ENCODE data around the gene NOS1AP.

The NOS1AP gene

DNA sequence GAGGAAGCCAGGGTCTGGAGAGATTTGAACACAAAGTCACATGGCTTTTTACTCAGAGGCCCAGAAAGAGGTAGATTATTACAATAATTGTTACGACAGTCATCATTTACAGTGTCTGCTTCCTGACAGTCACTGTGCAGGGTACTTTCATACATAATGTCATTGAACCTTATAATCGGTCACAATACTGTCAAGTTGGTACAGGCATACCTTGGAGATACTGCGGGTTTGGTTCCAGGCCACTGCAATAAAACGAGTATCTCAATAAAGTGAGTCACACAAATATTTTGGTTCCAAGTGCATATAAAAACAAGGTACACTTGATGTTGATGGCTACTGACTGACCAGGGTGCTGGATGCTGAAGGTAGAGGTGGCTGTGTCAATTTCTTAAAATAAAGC lies 112.6 kb downstream of the NOS1AP start:
- Histone ChIP-seq H3K27me3 (no peaks in the 10 kb centered on the region), H3K9me3 (no peaks in the 10 kb centered on the region), H3K27ac (no peak overlapping the region), H3K4me3 (no peak overlapping the region), H3K4me1 (peaks cover 0 to 3% (median 0%) of the 10 kb centered on the region in 4 donors), H3K36me3 (no peaks in the 10 kb centered on the region)
- TF ChIP-seq, protein P1, sequence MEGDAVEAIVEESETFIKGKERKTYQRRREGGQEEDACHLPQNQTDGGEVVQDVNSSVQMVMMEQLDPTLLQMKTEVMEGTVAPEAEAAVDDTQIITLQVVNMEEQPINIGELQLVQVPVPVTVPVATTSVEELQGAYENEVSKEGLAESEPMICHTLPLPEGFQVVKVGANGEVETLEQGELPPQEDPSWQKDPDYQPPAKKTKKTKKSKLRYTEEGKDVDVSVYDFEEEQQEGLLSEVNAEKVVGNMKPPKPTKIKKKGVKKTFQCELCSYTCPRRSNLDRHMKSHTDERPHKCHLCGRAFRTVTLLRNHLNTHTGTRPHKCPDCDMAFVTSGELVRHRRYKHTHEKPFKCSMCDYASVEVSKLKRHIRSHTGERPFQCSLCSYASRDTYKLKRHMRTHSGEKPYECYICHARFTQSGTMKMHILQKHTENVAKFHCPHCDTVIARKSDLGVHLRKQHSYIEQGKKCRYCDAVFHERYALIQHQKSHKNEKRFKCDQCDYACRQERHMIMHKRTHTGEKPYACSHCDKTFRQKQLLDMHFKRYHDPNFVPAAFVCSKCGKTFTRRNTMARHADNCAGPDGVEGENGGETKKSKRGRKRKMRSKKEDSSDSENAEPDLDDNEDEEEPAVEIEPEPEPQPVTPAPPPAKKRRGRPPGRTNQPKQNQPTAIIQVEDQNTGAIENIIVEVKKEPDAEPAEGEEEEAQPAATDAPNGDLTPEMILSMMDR (IDR thresholded peaks at IDR 0.05): no peak
- DNase-seq: no peak
- intact Hi-C loops (cut with DNase I; ENCODE audit: low total_unique reads): no loop called here

DNA sequence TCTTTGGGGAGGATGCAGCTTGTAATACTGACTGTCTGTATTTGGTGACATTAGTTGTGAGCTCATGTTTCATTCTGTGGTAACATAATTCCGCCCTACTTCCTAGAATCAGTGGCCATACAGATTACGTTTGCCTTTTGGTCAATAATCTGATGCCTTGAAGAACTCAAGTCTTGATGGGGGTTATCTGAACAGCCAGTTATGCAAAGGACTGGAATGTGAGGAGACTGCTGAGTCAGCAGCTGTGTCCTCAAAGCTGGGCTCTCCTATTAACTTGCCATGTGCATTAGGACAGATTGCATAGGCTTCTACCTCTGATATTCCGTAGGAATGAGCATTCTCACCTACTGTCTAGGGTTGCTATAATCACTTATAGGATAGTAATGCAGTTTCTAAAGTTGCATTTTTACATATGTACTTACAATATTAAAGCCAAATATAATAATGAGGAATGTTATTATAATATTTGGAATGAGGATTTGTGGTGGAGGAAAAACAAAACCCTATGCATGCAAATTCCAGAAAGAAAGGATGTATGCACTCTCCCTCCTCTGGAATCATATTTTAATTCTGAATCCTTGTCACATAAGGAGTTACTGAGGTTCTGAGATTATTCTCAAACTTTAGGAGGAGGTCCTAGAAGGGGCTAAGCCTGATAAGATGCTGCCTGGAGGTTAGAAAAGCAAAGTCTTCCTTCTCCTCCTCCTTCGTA lies 116.0 kb downstream of the NOS1AP start:
- TF ChIP-seq, protein P1 (IDR thresholded peaks at IDR 0.05): no peak
- intact Hi-C loops (cut with DNase I; ENCODE audit: low total_unique reads): no loop called here

DNA sequence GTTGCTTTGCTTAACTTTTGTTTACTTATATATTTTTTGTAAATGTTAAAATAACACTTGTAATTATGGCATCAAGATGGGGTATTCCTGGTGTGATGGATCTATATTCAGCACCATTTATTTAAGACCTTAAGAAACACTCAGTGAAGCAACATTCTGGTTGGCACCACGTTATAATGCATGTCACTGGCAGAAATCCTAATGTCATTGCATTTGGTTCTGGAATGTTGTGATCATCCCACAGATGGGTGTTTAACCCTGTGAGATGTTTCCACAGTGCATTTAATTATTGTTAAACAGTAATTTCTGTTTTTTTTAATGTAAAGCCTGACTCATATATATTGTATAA lies 116.5 kb downstream of the NOS1AP start:
- Histone ChIP-seq H3K4me3 (no peak overlapping the region), H3K4me1 (peaks cover 0 to 12% (median 4%) of the 10 kb centered on the region in 4 donors), H3K36me3 (no peaks in the 10 kb centered on the region), H3K9me3 (no peaks in the 10 kb centered on the region), H3K27ac (no peak overlapping the region), H3K27me3 (no peaks in the 10 kb centered on the region)
- TF ChIP-seq, protein P1 (IDR thresholded peaks at IDR 0.05): no peak
- no peak for DNase-seq
- intact Hi-C loops (cut with DNase I; ENCODE audit: low total_unique reads): no loop called here

More for the DNA sequence above, 116.0 kb downstream of the NOS1AP start:
- no peaks in the 10 kb centered on the region for H3K36me3 ChIP-seq
- no peak for DNase-seq
- no peak overlapping the region for H3K4me3 ChIP-seq
- H3K9me3 ChIP-seq: no peaks in the 10 kb centered on the region
- peaks cover 0 to 12% (median 4%) of the 10 kb centered on the region in 4 donors for H3K4me1 ChIP-seq
- H3K27ac ChIP-seq: no peak overlapping the region
- no peaks in the 10 kb centered on the region for H3K27me3 ChIP-seq

DNA sequence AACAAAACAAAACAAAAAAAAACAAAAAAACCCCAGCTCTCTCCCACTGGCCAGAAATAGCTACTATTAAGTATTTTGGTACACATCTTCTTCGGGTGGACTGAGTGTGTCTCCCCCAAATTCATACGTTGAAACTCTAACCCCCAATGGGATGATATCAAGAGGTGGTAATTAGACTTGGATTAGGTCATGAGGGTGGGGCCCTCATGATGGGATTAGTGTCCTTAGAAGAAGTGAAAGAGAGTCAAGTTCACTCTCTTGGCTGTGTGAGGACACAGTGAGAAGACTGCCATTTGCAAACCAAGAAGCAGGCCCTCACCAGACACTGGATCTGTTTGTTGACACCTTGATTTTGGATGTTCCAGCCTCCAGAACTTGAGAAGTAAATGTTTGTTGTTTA lies 116.9 kb downstream of the NOS1AP start:
- peaks cover 0 to 12% (median 4%) of the 10 kb centered on the region in 4 donors for H3K4me1 ChIP-seq
- no peaks in the 10 kb centered on the region for H3K27me3 ChIP-seq
- no peak for DNase-seq
- no peaks in the 10 kb centered on the region for H3K36me3 ChIP-seq
- no peaks in the 10 kb centered on the region for H3K9me3 ChIP-seq
- no peak overlapping the region for H3K27ac ChIP-seq
- intact Hi-C loops (cut with DNase I; ENCODE audit: low total_unique reads): no loop called here
- no peak overlapping the region for H3K4me3 ChIP-seq
- TF ChIP-seq, protein P1 (IDR thresholded peaks at IDR 0.05): no peak

DNA sequence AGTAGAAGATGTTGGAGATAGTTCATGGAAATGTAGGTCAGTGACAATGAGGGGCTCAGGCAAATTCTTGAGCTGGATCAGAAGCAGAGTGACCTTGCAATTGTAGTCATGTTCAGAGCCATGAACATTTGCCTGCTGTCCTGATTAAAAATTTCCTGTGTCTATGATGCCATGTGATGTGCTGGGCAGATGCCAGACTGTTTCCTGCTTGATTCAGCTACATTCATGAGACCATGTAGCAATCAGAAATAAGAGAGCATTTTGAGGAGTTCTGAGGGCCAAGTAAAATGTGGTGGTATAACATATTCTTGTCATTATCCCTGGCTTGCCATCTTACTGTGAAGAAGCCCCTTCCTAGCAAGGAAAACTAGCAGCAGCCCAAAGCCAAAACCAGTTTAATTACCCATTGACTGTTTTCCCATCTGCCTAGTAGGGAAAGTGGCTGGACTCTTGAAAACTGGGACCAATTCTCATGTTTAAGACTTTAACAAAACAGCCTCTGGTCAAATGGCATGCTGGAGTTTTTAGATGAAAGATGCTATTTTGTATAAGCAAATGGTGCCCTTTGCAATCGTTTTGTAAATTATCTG lies 118.3 kb downstream of the NOS1AP start:
- no peak overlapping the region for H3K27ac ChIP-seq
- TF ChIP-seq, protein P1 (IDR thresholded peaks at IDR 0.05): no peak
- no peak overlapping the region for H3K4me3 ChIP-seq
- DNase-seq: peak in 1 of 2 donors; percentile 26
- intact Hi-C loops (cut with DNase I; ENCODE audit: low total_unique reads): no loop called here
- H3K4me1 ChIP-seq: peaks cover 0 to 12% (median 4%) of the 10 kb centered on the region in 4 donors
- H3K36me3 ChIP-seq: no peaks in the 10 kb centered on the region
- H3K9me3 ChIP-seq: no peaks in the 10 kb centered on the region
- H3K27me3 ChIP-seq: no peaks in the 10 kb centered on the region

Data from tibial artery (tissue), 4 donors.